ENCODE data around the gene ASB1.
A peak's percentile ranks its signal among the peaks of the same experiment; 100 is the strongest.

The ASB1 gene, protein sequence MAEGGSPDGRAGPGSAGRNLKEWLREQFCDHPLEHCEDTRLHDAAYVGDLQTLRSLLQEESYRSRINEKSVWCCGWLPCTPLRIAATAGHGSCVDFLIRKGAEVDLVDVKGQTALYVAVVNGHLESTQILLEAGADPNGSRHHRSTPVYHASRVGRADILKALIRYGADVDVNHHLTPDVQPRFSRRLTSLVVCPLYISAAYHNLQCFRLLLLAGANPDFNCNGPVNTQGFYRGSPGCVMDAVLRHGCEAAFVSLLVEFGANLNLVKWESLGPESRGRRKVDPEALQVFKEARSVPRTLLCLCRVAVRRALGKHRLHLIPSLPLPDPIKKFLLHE
- total RNA-seq, result 11.5 to 25.2 reads per million in 2 donors

DNA sequence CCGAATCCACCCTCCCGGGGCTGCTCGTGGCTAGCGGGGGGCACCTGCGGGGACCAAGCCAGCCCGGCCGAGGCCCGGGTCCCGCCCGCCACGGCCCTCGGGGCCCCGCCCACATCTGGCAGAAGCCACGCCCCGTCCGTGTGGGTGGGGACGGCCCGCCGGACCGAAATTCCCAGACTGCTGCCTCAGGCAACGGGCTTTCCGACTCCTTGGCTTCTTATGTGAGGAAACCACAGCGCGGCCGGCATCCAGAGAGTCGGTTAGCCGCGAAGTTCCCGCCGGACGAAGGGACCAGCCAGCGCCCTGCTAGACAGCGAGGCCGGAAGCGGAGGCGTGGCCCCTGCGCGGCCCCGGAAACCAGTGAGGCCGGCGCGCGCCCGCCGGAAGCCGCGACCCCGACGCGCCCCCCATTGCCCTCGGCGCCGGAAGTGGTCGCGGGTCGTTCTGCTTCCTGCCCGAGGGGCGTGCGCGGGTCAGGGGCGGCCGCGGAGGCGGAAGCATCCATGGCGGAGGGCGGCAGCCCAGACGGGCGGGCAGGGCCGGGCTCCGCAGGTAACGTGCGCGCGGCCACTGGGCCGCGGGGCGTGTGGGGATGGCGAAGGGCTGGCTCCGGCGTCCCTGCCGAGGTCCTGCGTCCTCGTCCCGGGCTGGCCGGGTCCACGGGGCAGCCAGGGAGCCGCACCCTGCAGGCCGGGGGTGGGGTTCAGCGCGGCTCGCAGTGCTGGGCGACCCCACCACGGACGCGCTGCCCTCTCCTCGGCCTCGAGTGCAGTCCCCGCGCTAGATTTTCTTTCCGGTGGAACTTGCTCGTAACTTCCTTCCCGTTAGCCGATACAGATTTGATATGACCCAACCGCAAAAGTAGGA lies at the start of gene ASB1:
Gene ASB1, plus strand, starts transcription at position 360 of the 867 bp plus-strand sequence. Its CDS starts 144 bp downstream, at position 504.
- DNase-seq, result peak; percentile 54 to 91 (median 61)

DNA sequence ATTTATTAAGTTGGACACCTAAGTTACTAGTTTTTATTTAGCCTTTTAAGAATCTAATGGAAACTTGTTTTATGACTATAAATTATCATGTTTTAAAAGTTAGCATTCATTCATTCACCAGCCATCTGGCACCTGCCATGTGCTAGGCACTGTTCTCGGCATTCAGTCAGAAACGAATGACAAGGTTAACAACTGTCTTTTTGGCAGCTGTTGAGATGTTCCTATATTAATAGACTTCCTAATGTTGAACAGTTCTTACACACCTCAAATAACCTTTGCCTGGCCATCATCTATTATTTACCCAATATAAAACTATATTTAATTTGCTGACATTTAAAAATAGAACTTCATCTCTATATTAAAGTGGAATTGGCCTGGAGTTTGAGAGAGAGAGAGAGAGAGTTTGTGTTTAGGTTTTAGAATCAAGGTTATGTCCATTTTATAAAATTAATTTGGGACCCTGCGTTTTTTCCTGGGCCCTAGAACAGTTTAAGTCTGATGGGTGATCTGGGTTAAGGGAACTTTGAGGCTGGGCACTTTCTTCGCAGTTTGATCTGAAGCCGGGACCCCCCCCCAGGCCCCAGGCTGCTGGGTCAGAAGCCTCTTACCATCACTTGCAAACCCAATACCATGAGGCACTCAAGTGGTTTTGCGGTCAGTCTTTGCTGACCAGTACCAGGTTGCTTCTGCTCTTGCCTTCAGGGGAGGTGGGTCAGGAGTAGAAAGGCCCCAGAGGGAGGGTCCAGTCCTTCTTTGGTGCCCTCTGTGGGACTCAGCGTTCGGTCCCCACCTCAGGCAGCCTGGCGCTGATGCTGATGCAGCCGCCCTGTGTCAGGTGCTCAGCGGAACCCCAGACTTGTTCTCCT lies 48.3 kb upstream of the ASB1 start:
- no peak for DNase-seq

- DNase-seq, result peak in 2 of 5 experiments; percentile 16 to 77
These were observed 47.5 kb upstream of the ASB1 start for GRCh38 chr2:238379096-238379810.

DNA sequence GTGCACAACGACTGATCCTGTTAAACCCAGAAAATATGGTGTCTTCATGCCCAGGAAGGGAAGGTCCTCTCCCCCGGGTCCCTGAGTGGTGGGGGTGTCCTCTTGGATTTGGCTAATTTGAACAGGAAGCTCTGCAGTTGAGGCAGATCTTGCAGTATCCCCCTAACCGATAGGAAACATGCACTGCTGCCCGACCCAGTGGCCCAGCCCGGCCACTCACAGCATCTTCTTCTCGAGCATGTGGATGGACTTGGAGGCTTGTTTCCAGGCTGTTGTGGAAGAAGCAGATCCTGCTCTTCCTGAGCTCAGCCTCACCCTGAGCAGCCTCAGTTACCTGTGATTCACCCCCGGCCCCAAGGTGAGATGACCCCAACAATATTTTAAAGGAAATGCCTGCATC lies 46.4 kb upstream of the ASB1 start:
- no peak for DNase-seq

DNA sequence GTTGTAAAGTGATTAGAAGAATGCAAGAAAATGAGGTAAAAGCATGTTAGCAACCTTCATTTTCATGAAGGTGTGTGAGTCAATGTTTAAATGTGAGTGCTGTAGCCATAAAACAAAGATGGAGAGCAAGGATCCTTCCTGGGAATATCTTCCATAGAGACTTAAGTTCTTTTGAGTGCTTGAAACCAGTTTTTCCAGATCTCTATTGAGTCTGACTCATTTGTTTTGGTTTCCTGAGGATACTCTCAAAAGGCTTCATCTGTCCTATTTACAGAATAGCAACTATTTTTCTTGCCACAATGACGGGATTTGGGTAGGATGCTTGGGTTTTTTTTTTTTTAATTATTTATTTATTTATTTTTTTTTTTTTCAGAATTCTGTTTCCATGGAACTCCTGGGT lies 45.9 kb upstream of the ASB1 start:
- DNase-seq, result no peak

GRCh38 chr2:238381341-238382115 lies 45.2 kb upstream of the ASB1 start:
- no peak for DNase-seq

DNA sequence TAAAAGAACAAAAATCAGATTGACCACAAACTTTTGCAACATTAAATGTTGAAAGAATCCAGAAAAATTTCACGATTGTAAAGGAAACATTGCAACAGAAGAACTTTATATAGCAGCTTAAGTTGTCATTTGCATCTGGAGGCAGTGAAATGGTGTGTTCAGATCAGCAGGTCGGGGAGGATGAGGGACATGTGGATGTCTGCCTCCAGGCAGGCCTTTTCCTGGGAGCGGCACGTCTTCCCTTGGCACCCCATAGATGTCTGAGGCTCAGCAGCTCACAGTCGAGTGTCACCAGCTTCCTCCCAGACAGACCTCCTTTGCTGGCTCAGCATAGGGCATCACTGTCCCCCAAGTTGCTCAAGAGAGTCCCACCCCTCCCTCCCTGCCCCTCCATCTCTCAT lies 44.3 kb upstream of the ASB1 start:
- DNase-seq, result no peak

DNA sequence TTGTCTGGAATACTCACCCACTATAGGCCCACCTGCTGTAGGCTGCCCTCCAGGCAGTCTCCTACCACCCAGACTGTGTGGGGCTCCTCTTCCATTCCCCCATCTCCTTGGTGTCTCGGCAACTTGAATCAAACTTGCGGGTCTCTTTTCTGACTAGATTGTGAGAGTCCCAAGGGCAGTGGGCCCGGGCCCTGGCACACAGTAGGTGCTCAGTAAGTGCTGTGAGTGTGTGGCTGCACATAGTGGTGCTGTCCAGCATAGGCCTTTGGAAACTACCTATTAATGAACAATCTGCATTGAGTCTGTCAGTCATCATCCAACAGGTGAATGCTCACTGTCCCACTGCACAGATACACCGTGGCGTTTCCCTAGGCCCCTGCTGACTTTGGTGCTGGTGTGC lies 43.6 kb upstream of the ASB1 start:
- DNase-seq, result no peak

- no peak for DNase-seq
These were observed 42.9 kb upstream of the ASB1 start for GRCh38 chr2:238383743-238384380.

- no peak for DNase-seq
These were observed 39.4 kb upstream of the ASB1 start for GRCh38 chr2:238387332-238387731.

DNA sequence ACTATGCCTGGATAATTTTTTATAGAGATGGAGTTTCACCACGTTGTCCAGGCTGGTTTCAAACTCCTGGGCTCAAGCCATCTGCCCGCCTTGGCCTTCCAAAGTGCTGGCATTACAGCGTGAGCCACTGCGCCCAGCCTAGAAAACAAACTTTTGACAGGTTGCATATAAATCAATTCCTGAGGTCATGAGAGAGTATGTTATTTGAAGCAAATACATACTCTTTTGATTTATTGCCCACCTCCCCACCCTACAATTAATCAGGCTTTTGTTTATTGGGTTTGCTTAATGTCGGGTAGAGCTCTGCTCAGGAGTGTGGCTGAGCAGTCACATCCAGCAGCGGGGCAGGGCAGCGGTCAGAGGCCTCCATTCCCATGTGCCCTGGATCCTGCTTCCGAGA lies 37.9 kb upstream of the ASB1 start:
- no peak for DNase-seq

- DNase-seq, result no peak
These were observed 36.6 kb upstream of the ASB1 start for GRCh38 chr2:238389988-238390589.

GRCh38 chr2:238391042-238391689 lies 35.6 kb upstream of the ASB1 start:
- DNase-seq, result no peak

- DNase-seq, result no peak
These were observed 30.1 kb upstream of the ASB1 start for GRCh38 chr2:238396663-238397062.

DNA sequence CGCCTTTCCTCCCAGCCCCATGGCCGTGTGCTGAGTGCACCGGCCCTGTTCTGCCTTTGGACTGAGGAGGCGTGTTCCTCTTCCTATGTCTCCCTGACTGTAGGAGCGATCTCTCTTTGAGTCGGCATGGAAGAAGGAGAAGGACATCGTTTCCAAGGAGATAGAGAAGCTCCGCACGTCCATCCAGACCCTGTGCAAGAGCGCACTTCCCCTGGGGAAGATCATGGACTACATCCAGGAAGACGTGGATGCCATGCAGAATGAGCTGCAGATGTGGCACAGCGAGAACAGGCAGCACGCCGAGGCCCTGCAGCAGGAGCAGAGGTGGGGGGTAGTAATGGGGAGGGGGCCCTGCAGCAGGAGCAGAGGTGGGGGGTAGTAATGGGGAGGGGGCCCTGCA lies 29.4 kb upstream of the ASB1 start:
- DNase-seq, result no peak

GRCh38 chr2:238398577-238398976 lies 28.1 kb upstream of the ASB1 start:
- DNase-seq, result no peak

- DNase-seq, result no peak
These were observed 27.6 kb upstream of the ASB1 start for GRCh38 chr2:238399094-238399493.

DNA sequence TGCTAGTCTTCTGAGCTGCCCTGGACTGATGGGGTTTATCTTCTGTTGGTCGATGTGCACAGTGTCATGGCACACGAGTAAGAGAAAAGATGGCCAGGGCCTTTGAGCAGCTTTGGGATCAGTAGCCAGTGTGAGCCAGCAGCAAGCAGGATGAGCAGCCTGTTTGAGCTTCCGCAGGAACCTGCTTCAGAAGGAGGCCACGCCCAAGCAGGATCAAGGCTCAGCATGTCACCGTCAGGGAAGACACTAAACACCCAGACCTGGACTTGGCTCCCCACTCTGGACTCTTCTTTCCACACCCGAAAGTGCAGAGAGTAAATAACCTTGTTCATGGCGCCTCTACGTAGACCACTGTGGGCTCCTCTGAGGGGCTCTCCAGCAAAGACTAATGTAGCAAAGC lies 25.2 kb upstream of the ASB1 start:
- no peak for DNase-seq

- DNase-seq, result no peak
These were observed 22.9 kb upstream of the ASB1 start for GRCh38 chr2:238403632-238404405.

Measured in T-helper 2 cell (primary cell).